ENCODE data around the gene NPDC1.
"Not testable (repeated sequence)": the region's sequence is repeated elsewhere in the genome, so short reads cannot be mapped to it uniquely, and the experiment has no call there.

NPDC1 gene

DNA sequence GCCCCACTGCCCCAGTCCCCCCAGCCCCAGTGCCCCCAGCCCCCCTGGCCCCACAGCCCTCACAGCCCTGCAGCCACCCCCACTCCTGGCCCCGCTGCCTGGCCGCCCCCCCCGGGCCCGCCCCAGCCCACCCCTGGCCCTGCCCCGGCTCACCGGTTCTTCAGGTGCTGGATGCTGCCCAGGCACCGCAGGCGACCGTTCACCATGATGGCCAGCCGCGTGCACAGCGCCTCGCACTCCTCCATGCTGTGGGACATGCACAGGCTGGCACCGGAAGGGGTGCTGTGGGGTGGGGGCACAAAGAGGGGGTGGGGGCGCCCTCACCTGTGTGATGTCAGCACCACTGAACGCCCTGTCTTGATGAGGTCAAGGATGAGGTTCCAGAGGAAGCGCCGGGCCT is 36.8 kb downstream of the NPDC1 start:
- ATAC-seq, result no peak

- no peak for ATAC-seq
Observed at GRCh38 chr9:137008312-137008711, 37.7 kb downstream of the NPDC1 start.

GRCh38 chr9:137007816-137008270 is 38.1 kb downstream of the NPDC1 start:
- ATAC-seq, result no peak

- ATAC-seq, result no peak
Observed at GRCh38 chr9:137007108-137007815, 38.7 kb downstream of the NPDC1 start.

DNA sequence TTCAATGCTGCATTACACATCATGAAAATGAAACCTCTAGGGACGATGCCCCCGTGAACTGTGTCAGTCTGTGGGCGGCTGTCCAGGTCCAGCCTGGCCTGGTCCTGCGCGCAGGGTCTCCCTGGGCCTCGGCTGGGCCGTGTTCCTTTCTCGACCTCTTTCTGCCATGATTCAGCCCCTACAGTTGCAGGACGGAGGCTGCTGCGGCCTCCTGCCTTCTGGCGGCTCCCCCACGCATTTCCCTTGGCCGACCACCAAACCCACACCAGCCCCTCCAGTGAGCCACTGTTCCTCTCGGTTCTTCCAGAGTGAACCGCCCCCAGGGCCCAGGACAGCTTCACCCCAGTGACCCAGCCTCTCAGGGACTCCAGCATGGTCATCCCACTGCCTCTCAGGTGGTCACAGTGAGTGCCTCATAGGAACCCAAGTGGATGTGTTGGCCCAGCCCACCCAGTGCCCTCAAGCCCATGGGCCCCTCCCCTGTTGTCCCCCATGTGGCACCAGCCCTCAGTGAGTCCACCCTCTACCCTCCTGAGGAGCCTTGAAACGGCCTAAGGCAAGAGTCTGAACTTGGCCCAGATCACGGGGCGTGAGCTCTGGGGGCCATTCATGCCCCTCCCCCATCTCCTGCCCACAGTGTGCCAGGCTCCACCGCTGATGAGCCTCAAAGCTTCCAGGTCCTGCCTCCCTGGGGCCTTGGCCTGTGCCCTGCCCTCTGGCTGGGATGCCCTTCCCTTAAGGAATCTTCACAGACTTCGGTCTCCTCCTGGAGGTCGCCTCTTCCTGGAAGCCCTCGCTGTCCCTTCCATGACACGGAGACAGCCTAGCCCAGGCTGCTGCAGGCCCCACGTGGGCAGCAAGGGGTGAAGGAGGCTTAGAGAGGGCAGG is 39.6 kb downstream of the NPDC1 start:
- ATAC-seq, result no peak

DNA sequence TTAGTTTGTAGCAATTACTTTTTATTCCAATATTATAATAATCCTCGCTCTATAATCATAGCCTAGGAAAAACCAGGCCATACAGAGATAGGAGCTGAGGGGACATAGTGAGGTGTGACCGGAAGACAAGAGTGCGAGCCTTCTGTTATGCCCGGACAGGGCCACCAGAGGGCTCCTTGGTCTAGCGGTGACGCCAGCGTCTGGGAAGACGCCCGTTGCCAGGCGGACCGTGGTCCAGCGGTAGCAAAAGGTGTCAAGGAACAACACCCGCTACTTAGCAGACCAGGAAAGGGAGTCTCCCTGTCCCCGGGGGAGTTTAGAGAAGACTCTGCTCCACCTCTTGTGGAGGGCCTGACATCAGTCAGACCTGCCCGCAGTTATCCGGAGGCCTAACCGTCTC is 41.7 kb downstream of the NPDC1 start:
- ATAC-seq, result not testable (repeated sequence)

GRCh38 chr9:137002646-137003041 is 43.3 kb downstream of the NPDC1 start:
- no peak for ATAC-seq

GRCh38 chr9:137001857-137002645 is 43.9 kb downstream of the NPDC1 start:
- no peak for ATAC-seq

DNA sequence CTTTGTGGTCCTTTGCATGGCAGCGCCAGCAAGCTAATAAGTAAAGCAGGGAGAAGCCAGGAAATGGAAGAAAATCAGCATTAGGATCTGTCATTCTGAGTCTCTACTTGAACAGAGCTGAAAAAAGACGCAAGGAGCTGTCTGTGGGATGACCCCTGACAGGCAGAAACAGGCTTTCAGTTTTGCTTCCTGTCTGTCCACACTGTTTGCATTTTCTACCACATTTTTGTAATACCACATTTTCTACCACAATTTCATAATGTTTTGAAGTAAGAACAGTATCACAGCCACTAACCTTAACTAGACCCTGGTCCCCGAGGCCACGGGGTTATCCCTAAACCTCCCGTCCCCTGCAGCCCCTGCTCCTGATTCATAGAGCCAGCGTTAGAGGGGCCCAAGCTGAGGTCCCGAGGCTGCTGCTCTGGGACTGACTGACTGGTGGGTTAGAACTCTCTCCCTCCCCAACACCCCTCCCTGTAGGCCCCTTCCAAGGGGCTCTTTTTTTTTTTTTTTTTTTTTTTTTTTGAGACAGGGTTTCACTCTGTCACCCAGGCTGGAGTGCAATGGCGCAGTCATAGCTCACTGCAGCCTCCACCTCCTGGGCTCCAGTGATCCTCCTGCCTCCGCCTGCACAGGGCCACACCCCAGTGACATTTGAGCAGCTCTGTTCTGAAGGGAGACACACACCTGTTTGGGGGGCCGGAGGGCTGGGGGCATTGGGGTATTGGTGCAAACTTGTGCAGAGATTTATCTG is 45.6 kb downstream of the NPDC1 start:
- ATAC-seq, result peak; percentile 56 to 66

- no peak for ATAC-seq
Observed at GRCh38 chr9:136997830-136998234, 48.1 kb downstream of the NPDC1 start.

GRCh38 chr9:136997371-136997770 is 48.6 kb downstream of the NPDC1 start:
- ATAC-seq, result no peak

DNA sequence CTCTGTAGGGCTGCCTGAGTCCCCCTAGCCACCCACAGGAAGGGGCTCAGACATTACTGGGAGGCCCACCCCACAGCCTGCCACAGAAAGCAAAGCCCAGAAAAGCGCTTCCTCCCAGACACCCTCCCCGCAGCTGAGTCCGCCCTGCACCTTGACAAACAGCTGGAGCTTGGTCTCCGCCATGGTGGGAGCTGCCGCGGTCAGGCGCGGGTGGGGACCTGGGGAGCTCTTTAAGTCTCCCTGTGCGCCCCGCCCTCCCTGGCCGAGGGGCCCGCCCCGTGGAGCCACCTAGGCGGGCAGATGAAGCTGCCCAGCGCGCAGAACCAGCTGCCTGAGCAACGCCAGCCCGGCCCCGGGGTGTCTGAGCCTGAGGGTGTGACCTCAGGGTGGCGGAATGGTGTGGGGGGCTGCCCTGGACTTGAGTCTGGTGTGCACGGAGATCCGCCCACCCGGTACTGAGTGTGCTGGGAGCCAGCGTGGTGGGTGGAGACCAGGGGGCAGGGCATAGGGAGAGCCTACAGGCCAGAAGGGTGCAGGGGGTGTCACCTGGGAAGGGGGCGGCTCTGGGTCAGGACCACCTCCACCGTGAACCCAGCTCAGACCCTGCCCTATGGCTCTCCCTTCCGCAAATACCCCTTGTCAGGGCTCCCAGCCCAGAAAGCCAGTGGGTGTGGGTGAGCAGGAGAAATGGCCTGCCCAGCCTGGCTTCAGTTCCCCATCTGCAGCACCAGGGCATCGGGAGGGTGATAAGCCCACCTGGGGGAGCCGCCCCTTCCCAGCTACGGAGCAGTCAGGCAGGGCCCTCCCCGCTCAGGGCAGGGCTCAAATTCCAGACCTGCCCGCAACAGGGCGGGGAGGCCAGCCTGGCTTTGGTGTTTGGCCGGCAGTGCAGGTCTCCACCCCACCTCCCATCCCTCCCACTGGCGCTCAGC is 49.4 kb downstream of the NPDC1 start, which contains the start of gene CLIC3:
Gene CLIC3 (minus strand): TSS at position 208 of the 932 bp plus-strand sequence. CDS start 25 bp downstream, at position 183.
- no peak for ATAC-seq

GRCh38 chr9:136995772-136996311 is 50.1 kb downstream of the NPDC1 start:
- no peak for ATAC-seq

- ATAC-seq, result no peak
Observed at GRCh38 chr9:136995362-136995761, 50.6 kb downstream of the NPDC1 start.

- ATAC-seq, result no peak
Observed at GRCh38 chr9:136994888-136995230, 51.1 kb downstream of the NPDC1 start.

- ATAC-seq, result no peak
Observed at GRCh38 chr9:136994180-136994887, 51.6 kb downstream of the NPDC1 start.

GRCh38 chr9:136992819-136993369 is 53.1 kb downstream of the NPDC1 start:
- ATAC-seq, result no peak

- ATAC-seq, result peak; percentile 83 to 89
Observed at GRCh38 chr9:136991993-136992818, 53.8 kb downstream of the NPDC1 start, which contains the start of gene PAXX. Gene PAXX, plus strand, starts transcription at chr9:136992422. Its CDS starts 22 bp downstream, at chr9:136992444.

Measured in activated CD4-positive, CD25-positive, alpha-beta regulatory T cell treated with anti-CD3 and anti-CD28 coated beads, Interleukin-2, amount 50 U/mL, for 24 hours (primary cell).